Left renal pelvis (tissue), 4 donors: ENCODE measurements around the gene EXD1. TPM values are rescaled to one million over a fixed set of nuclear protein-coding genes. Genes with fewer than 3 reads are reported as not detected.
"Not testable (repeated sequence)": the region's sequence is repeated elsewhere in the genome, so short reads cannot be mapped to it uniquely, and the experiment has no call there.

ENCODE experiments used
- DNase-seq, 4 donors: peaks; one replicate each; pipeline ENCODE4 v3.0.0-alpha.2; 2013; ENCODE audit warnings: low read depth in 4 of 4, low spot score in 3 of 4
- polyA plus RNA-seq, 4 donors: library from polyadenylated mRNA; unstranded; fragments of 120-200 nt; gene quantifications; one replicate each; pipeline ENCODE4 v1.2.1, GENCODE V29; 2013; ENCODE audit not compliant: insufficient read length in 4 of 4

The EXD1 gene
- polyA plus RNA-seq, 4 donors, result not detected

- DNase-seq, result no peak
Observed at GRCh38 chr15:41150279-41150678, 80.3 kb downstream of the EXD1 start.

- no peak for DNase-seq
Observed at GRCh38 chr15:41148065-41148464, 82.5 kb downstream of the EXD1 start.

- DNase-seq, result no peak
Observed at GRCh38 chr15:41139619-41140018, 90.9 kb downstream of the EXD1 start.

GRCh38 chr15:41139112-41139511, 91.4 kb downstream of the EXD1 start:
- not testable (repeated sequence) for DNase-seq

- DNase-seq, result not testable (repeated sequence)
Observed at GRCh38 chr15:41135580-41135979, 95.0 kb downstream of the EXD1 start.

- no peak for DNase-seq
Observed at GRCh38 chr15:41133454-41133853, 97.1 kb downstream of the EXD1 start.

Other genes with a start within 250 kb of the EXD1 start
- 10 to 100 TPM; 14.3 to 23.2 (median 22.0) TPM for gene INO80, start 114.5 kb downstream of the EXD1 start, polyA plus RNA-seq
- gene CHP1, start 511 bp upstream of the EXD1 start, polyA plus RNA-seq, result 10 to 100 TPM; 40.7 to 72.0 (median 61.7) TPM
- gene OIP5, start 101.8 kb upstream of the EXD1 start, polyA plus RNA-seq, result 1 to 10 TPM; 7.5 to 9.6 (median 9.0) TPM
- gene NUSAP1, start 102.1 kb upstream of the EXD1 start, polyA plus RNA-seq, result 100 to 1,000 TPM in 1 of 4 donors, 10 to 100 TPM in 3; 89.9 to 101 (median 92.3) TPM
- 10 to 100 TPM; 17.4 to 31.5 (median 24.7) TPM for gene NDUFAF1, start 171.7 kb upstream of the EXD1 start, polyA plus RNA-seq
- gene RTF1, start 186.3 kb upstream of the EXD1 start, polyA plus RNA-seq, result 10 to 100 TPM; 71.7 to 80.7 (median 73.4) TPM